ENCODE results near the gene IL27RA.

GRCh38 chr19:14006085-14006765 is 25.3 kb upstream of the IL27RA start, which contains the start of gene RFX1:
- no peak for TF ChIP-seq POLR2A (IDR thresholded peaks at IDR 0.05)
- no peak for TF ChIP-seq CTCF (IDR thresholded peaks at IDR 0.05)

Measured in heart left ventricle (tissue), 13 donors.